Stimulated activated CD8-positive, alpha-beta memory T cell treated with anti-CD3 and anti-CD28 coated beads, Interleukin-2, amount 100 ng/mL, for 1 hour (primary cell): Measurements from ENCODE around the gene DRD2.
"Not testable (repeated sequence)": the region's sequence is repeated elsewhere in the genome, so short reads cannot be mapped to it uniquely, and the experiment has no call there.

Experiments used
- DNase-seq, 2 donors: peaks; one replicate each; pipeline ENCODE4 v3.0.0-alpha.2; 2020; ENCODE audit warnings: low read depth in 2 of 2

Gene DRD2

DNA sequence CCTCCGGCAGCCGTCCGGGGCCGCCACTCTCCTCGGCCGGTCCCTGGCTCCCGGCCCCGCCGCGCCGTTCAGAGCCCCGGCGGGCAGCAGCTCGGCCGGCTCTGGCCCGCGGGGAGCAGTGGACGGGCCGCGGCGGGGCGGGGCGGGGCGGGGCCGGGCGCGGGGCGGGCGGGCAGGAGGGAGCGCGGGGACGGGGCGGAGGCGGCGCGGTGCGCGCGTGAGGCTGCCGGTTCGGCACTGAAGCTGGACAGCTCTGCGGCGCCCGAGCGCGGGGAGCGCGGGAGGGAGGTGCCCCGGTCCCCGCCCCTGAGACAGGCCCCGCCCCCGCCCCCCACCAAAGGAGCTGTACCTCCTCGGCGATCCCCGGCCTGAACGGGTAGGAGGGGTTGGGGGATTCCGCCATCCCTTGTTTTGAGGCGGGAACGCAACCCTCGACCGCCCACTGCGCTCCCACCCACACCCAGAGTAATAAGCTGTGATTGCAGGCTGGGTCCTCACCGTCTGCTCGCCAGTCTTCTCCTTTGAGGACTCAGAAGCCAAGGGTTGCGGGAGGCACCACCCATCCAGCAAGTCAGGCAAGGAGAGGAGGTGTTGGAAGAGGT, at the start of gene DRD2:
TSS of gene DRD2 (minus strand) at position 239 of the 602 bp plus-strand sequence. CDS start 50,747 bp downstream, outside the sequence.
- DNase-seq = no peak

DNA sequence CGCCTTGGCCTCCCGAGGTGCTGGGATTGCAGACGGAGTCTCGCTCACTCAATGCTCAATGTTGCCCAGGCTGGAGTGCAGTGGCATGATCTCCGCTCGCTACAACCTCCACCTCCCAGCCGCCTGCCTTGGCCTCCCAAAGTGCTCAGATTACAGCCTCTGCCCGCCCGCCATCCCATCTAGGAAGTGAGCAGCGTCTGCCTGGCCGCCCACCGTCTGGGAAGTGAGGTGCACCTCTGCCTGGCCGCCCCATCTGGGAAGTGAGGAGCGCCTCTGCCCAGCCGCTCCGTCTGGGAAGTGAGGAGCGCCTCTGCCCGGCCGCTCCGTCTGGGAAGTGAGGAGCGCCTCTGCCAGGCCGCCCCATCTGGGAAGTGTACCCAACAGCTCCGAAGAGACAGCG, 48.7 kb upstream of the DRD2 start:
- not testable (repeated sequence) for DNase-seq

DNA sequence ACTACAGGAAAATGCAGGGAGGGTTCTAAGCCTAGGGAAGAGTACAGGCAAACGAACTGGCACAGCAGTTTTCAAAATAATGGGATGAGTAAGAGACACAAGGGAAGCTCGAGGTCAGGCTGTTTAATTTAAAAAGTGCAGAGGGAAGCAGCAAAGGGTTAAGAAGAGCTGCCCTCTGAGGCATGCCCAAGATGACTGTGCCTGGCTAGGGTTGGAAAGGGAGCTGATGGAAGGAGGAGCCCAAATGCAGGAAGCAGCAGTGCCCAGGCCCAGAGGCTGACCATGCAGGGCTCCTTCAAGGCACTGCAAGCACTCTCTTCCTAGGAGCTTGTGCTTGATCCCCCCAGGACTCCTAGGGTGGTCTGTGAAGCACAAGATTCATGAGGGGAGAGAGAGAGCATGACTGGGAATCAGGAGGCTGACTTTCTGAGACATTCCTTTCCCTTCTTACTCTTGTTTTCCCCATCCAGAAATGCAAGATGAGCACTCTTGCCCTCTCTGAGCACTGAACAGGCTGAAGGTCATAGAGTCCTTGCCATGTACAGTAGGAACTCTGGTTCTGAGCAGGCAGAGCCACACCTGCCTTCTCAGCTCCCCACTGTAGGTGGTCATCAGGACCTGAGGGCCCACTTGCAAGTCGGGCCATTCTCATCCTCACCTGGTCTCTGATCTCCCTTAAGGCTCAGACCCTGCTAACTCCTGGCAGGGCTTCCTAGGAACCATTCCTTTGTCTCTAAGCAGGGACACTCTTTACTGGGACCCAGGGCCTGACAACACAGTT, 46.7 kb upstream of the DRD2 start:
- DNase-seq = no peak

GRCh38 chr11:113519989-113520613, 44.9 kb upstream of the DRD2 start:
- DNase-seq = no peak

GRCh38 chr11:113518716-113519495, 43.7 kb upstream of the DRD2 start:
- DNase-seq = no peak

DNA sequence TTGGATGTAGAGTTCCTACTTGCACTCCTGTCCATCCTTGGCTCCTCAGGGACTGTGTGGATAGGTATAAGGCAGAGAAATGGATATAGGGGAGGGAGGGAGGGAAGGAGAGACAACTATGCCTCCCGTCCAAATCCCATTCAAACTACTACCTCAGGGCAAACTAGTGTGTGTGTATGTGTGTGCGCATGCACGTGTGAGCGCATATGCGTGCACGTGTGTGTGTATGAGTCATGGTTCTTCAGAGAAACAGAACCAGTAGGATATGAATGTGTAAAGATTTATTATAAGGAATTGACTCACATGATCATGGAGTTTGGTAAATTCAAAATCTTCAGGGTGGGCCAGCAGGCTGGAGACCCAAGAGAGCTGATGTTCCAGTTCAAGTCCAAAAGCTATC, 42.2 kb upstream of the DRD2 start:
- DNase-seq = no peak

DNA sequence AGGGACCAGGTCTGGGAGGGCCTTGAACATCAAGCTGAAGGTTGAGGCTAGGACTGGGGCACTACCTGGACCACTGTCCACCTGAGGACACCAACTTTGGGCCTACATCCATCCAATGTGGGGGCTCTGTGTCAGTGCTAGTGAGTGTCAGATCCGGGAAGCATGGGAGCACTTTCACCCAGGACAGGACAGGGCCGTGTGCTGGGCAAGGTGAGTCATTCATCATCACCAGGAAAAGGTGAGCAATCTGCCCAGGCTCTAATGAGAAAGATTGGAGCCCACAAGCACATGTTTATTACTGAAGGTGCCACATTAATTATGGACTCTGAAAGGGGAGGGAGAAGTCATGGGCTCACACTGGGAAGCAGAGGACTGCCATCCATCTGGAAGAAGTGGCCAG, 39.7 kb upstream of the DRD2 start:
- DNase-seq = no peak

- DNase-seq = no peak
Measured at GRCh38 chr11:113507341-113507740, 32.1 kb upstream of the DRD2 start.

DNA sequence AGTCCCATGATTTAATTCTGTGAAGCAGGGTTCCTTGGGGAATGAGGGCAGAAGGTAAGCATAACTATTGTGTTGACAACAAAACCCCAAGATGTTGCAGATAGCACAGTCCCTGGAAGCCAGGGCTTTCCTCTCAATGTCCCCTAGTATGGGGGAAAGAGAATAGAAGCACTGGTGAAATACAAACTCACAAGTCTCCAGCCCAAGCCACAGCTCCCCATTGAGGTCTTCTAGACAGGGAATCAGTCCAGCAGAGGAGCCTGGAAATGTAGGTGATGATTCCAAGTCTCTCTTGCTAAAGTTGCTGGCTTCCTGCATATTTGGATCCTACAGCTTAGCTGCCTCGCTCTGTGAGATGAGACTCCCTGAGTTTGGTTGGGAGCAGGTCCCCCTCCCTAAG, 31.7 kb upstream of the DRD2 start:
- DNase-seq = no peak

DNA sequence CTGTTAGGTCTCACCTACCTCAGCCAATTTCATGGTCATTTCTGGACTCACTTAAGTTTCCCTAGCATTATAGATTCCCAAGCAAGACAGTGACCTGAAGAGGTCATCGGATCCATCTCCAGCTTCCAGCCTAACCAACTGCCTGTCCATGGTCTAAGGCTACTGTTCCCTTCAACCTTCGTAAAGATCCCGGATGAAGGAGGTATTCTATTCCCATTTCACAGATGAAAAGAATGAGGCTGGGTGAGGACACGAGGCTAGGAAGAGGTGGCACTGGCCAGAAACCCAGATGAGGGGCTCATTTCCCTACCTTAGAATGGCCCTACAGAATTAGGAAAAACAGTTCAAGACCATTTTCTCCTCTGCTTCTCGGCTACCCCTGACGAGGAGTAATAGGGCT, 31.3 kb upstream of the DRD2 start:
- no peak for DNase-seq

DNA sequence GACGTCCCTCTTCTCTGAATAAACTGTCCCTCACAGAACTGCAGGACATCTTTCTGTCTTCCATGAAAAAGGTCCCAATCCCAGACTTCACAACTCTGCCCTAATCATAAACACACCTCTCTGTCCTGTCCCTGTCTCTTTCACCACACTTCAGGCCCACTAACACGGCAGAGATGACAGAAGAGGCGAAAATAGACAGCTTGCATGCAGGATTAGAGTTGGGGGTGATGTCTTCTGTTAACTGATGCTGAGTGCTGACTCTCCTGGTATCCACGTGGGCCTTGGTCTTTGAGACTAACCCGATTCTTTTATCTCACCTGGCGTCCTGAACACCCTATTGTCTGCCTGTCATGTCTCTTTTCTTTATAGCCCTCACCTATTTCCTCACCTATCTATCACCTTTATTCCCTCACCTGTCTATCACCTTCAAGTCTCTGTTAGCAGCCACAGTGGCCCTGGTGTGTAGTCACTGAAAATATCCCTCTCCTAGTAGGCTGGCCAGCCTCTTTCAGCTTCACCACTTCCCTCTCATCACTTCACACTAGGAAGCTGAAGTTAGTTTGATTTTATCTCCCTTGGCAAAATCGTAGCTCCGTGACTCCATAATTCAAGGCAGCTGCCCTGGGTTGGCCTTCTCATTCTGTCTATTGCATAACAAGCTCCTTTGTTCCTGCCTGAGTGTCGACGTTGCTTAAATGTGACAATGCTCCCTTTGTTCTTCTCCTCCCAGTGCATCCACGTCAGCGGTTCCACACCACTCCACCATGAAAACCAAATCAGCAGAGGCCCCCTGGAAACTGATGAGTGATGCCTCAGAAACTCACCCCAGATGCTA, 30.6 kb upstream of the DRD2 start:
- DNase-seq = no peak

GRCh38 chr11:113505046-113505445, 29.8 kb upstream of the DRD2 start:
- no peak for DNase-seq

- DNase-seq = no peak
Measured at GRCh38 chr11:113504586-113504985, 29.4 kb upstream of the DRD2 start.

GRCh38 chr11:113504071-113504470, 28.9 kb upstream of the DRD2 start:
- no peak for DNase-seq

DNA sequence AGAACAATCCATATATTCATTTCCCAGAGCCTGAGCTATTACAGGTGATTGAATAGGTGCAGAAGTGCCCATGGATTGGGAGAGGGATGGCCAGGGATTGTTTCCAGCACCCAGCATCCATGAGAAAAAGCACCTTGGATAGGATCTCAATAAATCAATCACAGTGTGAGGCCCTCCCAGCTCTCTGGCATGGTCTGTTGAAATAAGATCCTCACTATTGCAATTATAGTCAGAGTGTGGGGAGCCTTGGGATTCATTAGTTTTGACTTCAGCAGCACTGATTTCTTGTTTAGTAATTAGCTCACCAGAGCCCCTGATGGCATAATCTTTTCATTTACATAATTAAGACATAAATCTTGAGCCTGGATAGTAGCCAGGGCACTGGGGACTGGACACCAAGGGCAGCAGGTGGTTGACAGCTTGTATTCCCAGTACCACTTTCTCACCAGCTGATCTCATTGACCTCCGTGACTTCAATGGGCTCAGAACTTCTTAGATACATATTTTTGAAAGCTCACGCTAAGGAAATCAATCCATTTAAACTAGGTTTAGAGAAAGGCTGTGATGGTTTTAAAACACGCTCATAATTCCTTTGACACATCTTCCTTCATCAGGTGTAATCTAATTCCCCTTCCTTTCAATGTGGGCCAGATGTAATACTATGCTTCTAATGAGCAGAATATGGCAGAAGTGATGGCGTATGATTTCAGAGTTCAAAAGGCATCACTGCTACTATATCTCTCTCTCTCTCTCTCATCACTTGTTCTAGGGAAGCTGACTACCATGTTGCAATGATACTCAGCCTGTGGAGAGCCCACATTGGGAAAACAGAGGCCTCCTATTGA, 22.1 kb upstream of the DRD2 start:
- DNase-seq = no peak

GRCh38 chr11:113496026-113496651, 20.9 kb upstream of the DRD2 start:
- no peak for DNase-seq

DNA sequence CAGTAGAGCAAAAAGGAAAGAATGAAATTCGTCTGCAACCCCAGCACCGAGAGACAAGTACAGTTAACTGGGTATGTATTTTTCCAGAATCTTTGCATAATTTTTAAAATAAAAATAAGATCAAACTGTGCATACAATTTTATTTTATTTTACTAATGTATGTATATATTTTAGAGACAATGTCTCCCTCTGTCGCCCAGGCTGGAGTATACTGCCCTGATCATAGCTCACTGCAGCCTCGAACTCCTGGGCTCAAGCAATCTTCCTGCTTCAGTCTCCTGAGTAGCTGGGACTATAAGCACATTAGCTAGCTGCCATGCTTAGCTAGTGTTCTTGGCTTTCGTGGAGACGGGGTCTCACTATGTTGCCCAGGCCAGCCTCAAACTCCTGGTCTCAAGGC, 18.8 kb upstream of the DRD2 start:
- DNase-seq = no peak

GRCh38 chr11:113493206-113493605, 18.0 kb upstream of the DRD2 start:
- DNase-seq = no peak

- DNase-seq = no peak
Measured at GRCh38 chr11:113488931-113489351, 13.7 kb upstream of the DRD2 start.

DNA sequence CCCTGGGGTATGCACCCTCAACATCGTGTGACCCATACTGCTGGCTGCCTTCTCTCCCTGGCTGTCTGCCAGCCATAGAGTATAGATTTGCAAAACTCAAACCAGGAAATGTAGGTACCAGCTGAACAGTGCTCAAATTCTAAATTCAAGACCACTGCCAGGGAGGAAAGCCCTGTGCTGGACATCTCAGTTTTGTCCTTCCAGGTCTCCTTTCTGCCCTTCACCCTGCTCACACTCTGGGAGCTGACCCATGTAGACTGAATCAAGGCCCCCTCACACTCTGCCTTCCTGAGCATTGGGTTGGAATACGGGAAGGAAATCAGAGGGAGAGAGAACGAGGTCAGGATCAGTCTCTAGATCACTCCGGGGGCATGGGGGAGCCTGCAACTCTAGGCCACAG, 12.4 kb upstream of the DRD2 start:
- DNase-seq = no peak
